ENCODE results near the gene FRMD5.
"Not testable (repeated sequence)": the region's sequence is repeated elsewhere in the genome, so short reads cannot be mapped to it uniquely, and the experiment has no call there.

FRMD5 gene

GRCh38 chr15:44087578-44088465, 107.2 kb downstream of the FRMD5 start:
- no peak for DNase-seq

- DNase-seq: no peak
Measured at GRCh38 chr15:44084770-44085169, 110.3 kb downstream of the FRMD5 start.

- DNase-seq: no peak
Measured at GRCh38 chr15:44084171-44084570, 110.9 kb downstream of the FRMD5 start.

- DNase-seq: no peak
Measured at GRCh38 chr15:44082558-44083157, 112.4 kb downstream of the FRMD5 start.

GRCh38 chr15:44081026-44082013, 113.8 kb downstream of the FRMD5 start:
- DNase-seq: no peak

- no peak for DNase-seq
Measured at GRCh38 chr15:44075535-44075934, 119.5 kb downstream of the FRMD5 start.

- no peak for DNase-seq
Measured at GRCh38 chr15:44069489-44069888, 125.6 kb downstream of the FRMD5 start.

- no peak for DNase-seq
Measured at GRCh38 chr15:44068347-44068746, 126.7 kb downstream of the FRMD5 start.

GRCh38 chr15:44066211-44066827, 128.8 kb downstream of the FRMD5 start:
- DNase-seq: peak; percentile 11

- DNase-seq: no peak
Measured at GRCh38 chr15:44064706-44065105, 130.4 kb downstream of the FRMD5 start.

- DNase-seq: no peak
Measured at GRCh38 chr15:44058126-44058525, 136.9 kb downstream of the FRMD5 start.

GRCh38 chr15:44045661-44046060, 149.4 kb downstream of the FRMD5 start:
- no peak for DNase-seq

GRCh38 chr15:44045217-44045616, 149.9 kb downstream of the FRMD5 start:
- DNase-seq: no peak

GRCh38 chr15:44038755-44039191, 156.3 kb downstream of the FRMD5 start:
- DNase-seq: no peak

- DNase-seq: no peak
Measured at GRCh38 chr15:44035781-44036699, 159.0 kb downstream of the FRMD5 start.

- no peak for DNase-seq
Measured at GRCh38 chr15:44034933-44035624, 160.0 kb downstream of the FRMD5 start.

GRCh38 chr15:44034334-44034733, 160.7 kb downstream of the FRMD5 start:
- no peak for DNase-seq

- DNase-seq: no peak
Measured at GRCh38 chr15:44033894-44034293, 161.2 kb downstream of the FRMD5 start.

- not testable (repeated sequence) for DNase-seq
Measured at GRCh38 chr15:44032820-44033219, 162.3 kb downstream of the FRMD5 start.

- DNase-seq: no peak
Measured at GRCh38 chr15:44029940-44030568, 165.0 kb downstream of the FRMD5 start.

Data from NCI-H345 (cell line).